Astrocyte of the hippocampus (primary cell): Measurements from ENCODE around the gene EFCC1.
A peak's percentile ranks its signal among the peaks of the same experiment; 100 is the strongest.

Experiments used
- DNase-seq: peaks from one replicate; pipeline ENCODE4 v3.0.0; 2011; ENCODE audit warnings: low read depth, low spot score

EFCC1 gene, protein sequence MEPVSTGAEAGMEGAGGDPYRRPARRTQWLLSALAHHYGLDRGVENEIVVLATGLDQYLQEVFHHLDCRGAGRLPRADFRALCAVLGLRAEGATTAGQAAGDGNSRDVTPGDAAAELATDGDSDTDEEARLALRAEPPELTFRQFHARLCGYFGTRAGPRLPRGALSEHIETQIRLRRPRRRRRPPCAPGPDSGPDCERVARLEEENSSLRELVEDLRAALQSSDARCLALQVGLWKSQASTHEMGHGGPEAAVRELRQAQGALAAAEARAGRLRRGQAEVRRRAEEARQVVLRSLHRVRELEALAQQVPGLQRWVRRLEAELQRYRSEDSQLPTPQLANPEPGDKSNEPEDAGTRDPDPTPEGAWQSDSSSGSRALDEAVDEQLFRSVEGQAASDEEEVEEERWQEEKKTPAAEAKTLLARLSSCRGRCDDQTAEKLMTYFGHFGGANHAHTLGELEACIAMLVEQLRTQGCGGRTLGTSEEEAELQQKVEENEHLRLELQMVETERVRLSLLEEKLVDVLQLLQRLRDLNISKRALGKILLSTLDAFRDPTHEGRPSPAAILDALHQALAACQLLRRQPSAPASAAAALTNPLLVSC

DNA sequence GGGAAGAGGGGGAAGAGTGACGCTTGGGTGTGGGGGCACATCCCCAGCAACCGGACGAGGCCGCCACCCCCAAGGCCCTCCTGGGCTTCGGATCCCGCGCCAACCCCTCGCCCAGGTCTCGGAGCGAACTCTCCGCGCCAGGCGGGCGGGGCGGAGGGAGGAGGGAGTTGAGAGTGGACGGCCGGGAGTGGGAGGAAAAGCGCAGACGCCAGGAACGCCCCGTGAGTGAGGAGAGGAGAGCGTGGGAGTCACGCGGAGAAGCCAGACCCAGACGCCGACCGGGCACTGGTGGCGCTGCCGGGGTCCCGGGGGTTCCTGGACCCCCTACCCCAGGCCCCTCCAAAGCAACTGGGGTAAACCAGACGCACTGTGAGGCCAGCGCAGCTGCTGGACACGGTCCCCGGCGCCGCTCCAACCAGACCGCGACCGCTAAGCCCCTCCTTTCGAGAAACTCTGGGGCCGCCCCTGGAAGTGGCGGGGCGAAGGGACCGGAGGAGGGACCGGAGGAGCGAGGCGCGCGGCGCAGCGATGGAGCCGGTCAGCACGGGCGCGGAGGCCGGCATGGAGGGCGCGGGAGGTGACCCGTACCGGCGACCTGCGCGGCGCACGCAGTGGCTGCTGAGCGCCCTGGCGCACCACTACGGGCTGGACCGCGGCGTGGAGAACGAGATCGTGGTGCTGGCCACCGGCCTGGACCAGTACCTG lies at the start of gene EFCC1:
EFCC1 (plus strand) TSS at position 204 of the 705 bp plus-strand sequence; CDS start at position 529, 325 bp downstream.
- DNase-seq, result peak; percentile 32

DNA sequence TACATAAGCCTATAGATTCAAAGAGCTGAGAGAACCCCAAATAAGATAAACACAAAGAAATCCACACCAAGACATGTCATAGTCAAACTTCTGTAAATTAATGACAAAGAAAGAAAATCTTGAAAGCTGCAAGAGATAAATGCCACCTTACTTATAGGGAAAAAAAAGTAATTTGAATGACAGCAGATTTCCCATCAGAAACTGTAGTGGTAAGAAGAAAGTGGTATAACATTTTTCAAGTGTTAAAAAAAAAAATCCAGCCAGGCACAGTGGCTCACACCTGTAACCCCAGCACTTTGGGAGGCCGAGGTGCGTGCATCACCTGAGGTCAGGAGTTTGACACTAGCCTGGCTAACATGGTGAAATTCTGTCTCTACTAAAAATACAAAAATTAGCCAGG lies 44.7 kb upstream of the EFCC1 start:
- no peak for DNase-seq

DNA sequence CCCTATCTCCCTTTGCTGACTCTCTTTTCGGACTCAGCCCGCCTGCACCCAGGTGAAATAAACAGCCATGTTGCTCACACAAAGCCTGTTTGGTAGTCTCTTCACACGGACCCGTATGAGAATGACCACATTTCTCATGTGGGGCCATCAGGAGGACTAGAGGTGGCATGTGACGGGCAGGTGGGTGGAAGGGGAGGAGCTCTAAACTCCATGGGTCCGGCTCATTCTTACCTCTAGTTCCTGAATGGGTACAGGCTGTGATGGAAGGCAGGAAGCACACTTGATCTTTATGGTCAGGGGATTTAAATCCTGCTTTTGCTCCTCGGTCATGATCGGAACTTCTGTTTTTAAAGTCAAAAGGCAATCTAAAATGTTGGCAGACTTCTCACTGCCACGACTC lies 35.8 kb upstream of the EFCC1 start:
- no peak for DNase-seq

DNA sequence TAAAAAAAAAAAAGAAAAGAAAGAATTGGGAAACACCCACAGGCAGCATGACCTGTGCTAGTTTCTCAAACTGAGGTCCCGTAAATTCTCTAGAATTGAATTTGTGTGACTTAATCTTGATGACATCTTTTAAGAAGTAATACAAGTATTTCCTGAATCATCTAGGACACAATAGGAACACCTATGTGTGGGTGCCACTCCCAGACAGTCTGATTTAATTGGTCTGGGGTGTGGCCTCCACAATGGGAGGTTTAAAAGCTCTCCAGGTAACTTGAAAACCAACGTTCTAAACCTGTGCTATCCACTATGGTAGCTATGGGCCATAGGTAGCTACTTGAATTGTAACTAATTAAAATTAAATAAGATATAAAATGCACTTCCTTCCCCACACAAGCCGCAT lies 35.3 kb upstream of the EFCC1 start:
- DNase-seq, result no peak

DNA sequence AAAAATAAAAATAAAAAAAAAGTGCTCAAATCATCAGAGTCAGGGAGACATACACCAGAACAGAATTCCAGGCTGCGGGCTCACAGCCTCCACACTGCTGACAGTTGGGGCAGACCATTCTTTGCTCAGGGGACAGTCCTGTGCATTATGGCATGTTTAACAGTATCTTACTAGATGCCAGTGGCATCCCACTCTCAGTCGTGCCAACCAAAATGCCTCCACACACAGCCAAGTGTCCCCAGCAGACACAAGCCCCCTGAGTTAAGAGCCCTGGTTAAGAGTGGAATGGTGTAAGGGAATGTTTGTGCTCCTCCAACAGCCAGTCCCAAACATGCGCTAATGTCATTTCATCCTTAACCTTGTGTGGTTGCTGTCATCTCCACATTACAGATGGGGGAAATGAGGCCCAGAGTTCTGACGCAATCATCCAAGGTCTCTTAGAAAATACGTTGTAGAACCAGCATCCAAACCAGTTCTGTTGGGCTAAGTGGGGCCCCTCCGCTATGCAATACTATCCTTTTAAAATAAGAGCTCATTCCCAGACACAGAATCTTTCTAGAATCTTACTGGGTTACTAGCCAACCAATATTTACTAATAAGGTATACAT lies 33.3 kb upstream of the EFCC1 start:
- DNase-seq, result no peak

DNA sequence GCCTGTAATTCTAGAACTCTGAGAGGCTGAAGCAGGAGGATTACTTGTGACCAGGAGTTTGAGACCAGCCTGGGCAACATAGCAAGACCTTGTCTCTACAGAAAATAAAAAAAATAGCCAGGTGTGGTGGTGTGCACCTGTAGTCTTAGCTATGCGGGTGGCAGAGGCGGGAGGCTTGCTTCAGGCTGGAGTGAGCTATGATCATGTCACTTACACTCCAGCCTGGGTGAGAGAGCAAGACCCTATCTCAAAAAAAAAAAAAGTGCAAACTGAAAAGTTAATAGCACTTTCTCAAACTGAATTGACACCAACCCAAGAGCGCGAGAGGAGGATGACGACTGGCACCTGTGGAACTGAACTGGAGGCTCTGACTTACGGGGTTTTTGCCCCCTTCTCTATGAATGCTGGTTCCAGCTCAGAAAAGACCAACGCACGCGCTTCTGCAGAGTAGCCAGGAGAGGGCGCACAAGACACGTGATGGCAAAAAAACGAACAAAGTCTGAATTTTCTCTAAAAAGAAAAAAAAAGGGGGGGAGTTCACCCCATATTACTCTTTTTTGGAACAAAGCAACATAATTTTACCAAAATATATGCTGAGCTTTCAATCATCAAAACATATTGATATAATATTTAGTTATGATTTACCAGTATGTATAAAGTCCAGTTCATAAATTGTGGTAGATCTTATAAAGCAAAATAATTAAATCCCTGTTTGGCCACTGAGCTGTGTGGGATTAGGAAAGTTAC lies 30.9 kb upstream of the EFCC1 start:
- DNase-seq, result peak; percentile 64

DNA sequence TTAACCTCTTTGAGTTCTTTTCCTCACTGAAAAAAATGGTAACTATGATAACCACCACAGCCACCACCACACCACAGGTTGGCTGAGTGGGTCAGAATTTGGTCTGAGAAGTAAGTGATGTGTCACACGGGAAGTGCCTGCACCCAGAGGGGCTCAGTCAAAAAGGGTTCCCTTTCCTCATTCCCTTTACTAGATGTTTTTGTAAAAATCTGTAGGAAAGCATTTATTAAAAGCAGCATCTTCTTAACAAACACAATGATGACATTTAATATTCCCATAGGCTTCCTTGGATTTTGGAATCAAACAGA lies 30.4 kb upstream of the EFCC1 start:
- no peak for DNase-seq

DNA sequence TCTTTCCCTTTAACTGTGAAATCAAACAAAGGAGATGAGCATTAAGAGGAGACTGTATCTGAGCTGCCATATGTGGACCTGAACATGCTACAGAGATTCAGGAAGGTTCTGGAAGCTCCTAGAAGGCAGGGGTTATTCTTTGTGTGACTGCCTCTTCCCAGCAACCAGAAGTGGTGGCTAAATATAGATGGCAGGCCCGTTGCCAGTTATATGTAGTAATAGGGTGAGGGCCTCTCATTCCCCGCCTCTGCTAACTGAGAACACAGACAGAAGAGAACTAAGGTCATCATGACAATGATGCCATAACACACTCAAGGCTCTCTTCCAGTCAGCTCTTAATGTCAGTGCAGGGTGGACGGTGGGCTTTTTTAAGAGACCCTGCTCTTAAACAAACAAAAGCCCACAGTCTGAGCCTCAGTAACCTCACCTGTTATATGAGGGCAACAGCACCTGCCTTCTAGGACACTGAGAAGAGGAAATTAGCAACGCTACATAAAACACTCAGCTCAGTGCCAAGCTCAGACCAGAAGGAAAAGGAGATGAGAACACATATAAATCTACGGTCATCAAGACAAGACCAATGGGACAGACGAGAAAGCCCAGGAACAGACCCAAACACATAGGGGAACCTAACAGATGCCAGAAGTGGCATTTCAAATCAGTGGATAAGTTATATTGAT lies 29.5 kb upstream of the EFCC1 start:
- peak; percentile 5 for DNase-seq

DNA sequence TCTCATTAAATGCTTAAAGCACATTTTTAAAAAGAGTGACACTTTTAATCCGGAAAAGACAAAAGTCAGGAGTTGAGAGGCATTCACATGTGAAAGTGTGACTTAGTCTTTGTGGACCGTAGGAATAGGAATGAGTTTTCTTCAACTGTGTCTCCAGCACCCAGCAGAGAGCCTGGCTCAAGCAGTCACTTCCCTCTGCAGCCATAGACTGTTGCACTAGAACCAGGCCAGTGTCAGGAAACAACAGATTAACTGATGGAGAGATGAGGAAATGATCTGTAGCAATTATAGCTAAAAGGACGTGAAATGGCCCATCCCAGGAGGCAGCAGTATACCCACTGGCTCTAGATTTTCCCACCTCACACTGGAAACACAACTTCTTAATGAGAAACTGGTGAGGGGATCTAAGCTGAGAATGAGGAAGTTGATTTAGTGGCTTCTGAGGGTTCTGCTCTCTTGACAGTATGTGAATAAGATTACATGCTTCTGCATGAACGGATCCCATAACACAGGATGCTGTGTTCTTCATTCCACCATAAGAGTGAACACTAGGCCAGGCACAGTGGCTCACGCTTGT lies 27.0 kb upstream of the EFCC1 start:
- DNase-seq, result no peak

DNA sequence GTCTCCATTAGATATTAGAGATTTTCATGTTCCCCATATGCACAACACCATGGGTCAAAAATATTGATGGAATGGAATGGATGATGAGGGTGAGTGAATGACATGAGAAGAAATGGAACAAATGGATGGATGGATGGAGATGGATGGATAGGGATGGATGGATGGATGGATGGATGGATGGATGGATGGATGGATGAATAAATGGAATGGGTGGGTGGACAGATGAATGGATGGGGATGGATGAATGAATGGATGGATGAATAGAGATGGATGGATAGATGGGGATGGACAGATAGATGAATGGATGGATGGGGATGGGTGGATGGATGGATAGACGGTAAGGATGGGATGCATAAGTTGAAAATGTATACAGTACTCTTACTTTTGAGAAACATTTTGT lies 25.8 kb upstream of the EFCC1 start:
- no peak for DNase-seq

DNA sequence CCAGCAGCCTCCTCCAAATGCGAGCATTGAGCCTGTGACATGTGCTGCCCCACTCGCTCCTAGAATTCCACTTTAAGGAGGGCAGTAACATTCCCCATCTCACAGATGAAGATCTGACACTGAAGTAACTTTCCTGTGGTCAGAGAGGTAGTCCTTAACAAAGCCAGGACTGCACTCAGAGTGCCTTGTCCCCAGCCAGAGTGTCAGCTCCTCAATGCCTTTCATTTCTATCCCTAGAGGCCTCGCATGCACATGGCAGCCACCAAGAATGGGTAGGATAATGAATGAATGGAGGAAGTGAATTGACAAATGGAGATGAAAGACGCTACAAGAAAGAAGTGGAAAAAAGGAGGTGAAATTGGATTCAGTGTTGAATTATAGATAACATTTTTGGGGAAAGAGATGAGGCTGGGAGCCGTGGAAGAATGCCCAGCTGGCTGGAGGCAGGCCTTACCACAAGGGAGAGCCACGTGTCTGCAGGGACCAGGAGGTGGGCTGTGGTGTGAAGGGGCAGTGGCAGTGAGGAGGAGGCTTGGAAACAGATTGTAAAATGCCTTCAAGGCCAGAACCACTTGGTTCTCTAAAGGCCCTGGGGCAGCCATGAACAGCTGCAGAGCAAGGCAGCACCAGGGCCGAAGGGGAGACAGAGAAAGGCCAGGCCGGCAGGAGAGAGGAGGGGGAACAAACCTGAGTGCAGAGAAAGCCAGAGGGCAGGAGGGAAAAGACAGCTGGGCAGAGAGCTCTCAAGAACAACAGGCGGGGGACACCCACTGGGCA lies 17.6 kb upstream of the EFCC1 start:
- no peak for DNase-seq

DNA sequence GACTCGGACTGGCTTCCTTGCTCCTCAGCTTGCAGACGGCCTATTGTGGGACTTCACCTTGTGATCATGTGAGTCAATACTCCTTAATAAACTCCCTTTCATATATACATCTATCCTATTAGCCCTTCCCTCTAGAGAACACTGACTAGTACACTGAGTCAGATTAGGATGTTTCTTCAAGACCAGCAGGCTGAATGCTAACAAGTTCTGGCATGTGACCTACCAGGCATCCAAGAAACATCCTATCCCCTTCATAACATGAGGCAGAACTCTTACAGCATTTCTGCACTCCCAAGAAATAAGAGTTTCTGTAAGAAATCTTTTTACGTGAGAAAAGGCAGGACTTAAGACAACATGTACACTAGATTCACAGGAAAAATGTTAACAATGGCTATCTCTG lies 16.5 kb upstream of the EFCC1 start:
- no peak for DNase-seq

DNA sequence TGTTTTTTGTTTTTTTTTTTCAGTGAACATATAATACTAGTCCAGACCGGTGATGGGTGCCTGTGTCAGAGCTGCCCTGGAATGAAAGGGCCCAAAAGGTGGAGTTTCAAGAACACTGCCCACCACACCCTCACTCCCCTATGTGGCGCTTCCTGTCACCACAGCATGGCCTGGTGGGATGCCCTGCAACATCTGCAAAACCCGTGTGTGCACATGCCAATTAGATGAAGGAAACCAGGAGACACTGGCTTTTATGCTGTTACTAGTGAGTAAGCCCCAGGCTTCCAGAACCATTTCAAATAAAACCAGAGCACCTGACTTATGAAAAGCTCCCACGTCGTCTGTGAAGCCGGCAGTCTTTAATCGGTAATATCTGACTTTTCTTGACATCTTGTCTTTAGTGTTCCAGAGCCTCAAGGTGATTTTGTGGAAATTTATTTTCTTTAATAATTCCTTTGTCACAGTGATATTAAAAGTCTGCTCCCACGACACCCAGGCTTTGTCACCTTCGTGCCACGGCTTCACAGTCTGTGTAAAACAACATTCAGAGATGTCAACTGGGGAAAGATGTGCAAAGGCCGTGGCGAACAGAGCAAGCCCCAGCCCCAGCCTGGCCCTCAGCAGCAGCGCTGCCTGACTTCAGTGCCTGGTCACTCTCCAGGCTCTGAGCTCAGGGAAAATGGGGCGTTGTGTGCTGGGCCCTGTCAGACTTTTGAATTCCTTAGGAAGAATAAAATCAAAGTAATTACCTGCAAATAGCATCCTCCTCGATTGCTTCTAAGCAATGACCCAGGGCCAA lies 13.6 kb upstream of the EFCC1 start:
- no peak for DNase-seq

DNA sequence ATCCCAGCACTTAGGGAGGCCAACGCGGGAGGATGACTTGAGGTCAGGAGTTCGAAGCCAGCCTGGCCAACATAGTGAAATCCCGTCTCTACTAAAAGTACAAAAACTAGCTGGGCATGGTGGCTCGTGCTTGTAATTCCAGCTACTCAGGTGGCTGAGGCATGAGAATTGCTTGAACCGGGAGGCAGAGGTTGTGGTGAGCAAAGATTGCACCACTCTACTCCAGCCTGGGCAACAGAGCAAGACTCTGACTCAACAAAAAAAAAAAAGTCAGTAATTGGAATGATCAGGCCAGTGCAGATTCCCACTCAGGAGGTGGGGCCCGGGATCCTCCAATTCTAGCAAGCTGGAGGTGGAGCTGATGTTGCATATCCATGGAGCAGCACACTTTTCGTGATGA lies 12.8 kb upstream of the EFCC1 start:
- DNase-seq, result no peak

DNA sequence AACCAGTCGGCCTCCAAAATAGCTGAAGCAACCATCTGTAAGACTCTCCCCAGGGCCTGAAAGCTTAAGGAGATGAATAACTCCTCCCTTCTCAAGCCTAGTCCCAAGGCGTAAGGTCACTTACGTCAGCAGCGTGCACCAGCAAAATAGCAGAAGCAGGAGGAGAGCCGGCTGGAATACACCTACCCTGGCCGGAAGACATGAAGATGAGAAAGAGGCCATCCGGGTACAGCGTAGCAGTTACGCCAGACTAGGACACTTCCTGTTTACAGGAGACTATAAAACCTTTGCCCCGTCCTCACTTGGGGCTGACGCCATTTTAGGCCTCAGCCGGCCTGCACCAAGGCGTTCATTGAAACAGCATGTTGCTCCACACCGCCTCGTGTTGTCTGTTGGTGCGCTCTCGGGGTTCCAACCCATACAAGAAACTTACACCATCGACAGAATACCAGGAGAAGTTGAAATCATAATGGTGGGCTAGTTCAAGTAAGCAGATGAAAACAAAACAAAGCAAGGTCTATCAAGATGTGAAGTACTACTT lies 9.7 kb upstream of the EFCC1 start:
- no peak for DNase-seq

DNA sequence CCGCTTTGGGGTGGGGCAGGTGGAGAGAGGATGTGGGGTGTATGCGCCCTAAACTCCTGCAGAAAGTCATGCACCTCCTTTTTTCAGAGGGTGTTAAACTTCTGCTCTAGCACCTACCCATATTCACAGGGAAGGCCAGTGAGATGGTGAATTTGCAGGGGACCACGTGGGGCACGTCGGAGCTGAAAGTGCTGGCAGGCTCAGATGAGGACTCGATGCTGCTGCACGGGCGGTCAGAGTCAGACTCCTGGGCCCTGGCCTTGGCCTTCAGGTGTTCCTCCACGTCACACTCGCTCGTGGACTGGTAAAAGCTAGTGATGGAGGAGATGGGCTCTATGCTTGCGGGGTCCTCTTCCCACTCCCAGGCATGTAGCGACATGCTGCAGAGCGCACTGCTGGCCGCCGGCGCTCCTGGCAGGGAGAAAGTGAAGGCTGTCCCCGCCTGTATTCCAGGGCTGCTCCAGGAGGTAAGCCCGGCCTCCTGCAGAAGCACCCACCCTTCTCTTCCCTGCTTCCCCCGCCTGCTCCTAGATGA lies 8.1 kb upstream of the EFCC1 start:
- no peak for DNase-seq

DNA sequence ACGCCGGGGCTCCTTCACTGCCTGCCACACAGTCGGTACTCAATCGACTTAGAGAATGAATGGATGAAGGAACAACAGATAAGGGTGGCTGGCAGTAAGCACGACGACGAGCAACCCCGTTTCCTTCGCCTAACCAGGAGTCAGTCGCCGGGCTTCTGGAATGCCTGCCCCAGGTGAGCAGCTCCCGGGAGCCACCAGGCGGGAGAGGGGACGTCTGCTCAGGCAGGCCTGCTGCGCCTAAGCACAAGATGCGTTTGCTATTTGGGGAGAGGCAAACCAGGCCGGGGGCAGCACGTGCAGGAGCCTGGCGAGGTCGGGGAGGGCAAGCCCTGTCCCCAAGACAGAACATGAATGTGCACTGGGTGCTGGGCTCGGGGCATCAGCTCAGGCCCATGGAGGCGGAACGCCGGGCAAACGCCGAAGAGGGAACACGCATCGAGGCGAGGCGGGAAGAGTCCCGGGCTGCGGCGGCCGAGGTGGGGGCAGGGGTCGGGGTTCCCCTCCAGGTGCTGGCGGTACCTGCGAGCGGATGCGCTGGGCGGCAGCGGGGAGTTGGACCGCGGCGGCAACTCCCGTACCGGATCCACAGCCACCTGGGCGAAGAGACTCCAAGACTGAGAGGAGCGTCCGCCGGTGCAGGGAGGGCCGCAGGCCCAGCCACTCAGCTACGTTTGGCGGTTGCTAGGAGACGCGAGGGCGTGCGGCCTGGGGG lies 7.5 kb upstream of the EFCC1 start, which contains the start of gene CFAP92:
CFAP92 (minus strand) TSS at position 616 of the 712 bp plus-strand sequence. CDS start 772 bp downstream, outside the sequence.
- DNase-seq, result peak; percentile 85

DNA sequence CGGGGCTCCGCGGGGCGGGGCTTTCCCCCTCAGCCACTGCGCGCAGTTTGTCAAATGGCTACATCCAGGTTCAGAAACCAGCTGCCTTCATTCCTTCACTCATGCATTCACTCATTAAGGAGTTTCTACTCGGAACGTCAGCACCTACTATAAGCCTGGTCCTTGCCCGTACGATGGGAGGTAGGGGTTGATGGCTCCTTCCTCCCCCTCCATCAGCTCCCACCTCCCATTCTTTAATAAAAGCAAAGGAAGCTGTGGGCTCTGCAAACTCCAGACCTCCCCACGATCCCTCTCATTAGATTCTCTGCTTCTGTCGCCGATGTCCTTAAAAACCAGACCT lies 7.0 kb upstream of the EFCC1 start:
- no peak for DNase-seq
